GM23338 (cell line): Measurements from ENCODE around the gene PLA2G4F.

Experiments used
- JUNB ChIP-seq: IDR thresholded peaks from one replicate; pipeline ENCODE4 v1.6.1; 2016; ENCODE audit warnings: antibody characterized with exemption; ENCODE audit not compliant: unreplicated experiment
- POLR2AphosphoS5 ChIP-seq: IDR thresholded peaks from 2 replicates; pipeline ENCODE4 v1.6.1; 2016; ENCODE audit warnings: antibody characterized with exemption, low read depth

- no peak for TF ChIP-seq JUNB
- TF ChIP-seq POLR2AphosphoS5 = no peak
Observed at GRCh38 chr15:42119446-42119760, 37.0 kb downstream of the PLA2G4F start.
